ENCODE data around the gene CBX4. TPM values are rescaled to one million over a fixed set of nuclear protein-coding genes. Genes with fewer than 3 reads are reported as not detected.

The CBX4 gene
- total and polyA plus RNA-seq, 2 of the 13 experiments (the other 11 are each of a cell fraction or from before 2014, with no cell fraction given): 25.8 to 50.8 TPM

- TF ChIP-seq DRAP1 (CRISPR knock-in tag; IDR thresholded peaks at IDR 0.05): no peak; the same call in 1 of the 2 replicates
- TF ChIP-seq RFXANK (CRISPR knock-in tag; IDR thresholded peaks at IDR 0.05): 0 out of 2 replicates have a peak, but pooled peaks have one; percentile 30
- peak; percentile 56; the same call in 1 of the 2 replicates for TF ChIP-seq ZNF768 (CRISPR knock-in tag; IDR thresholded peaks at IDR 0.05)
- no peak for TF ChIP-seq MXD1 (CRISPR knock-in tag; IDR thresholded peaks at IDR 0.05)
- no peak for TF ChIP-seq ZNF138 (CRISPR knock-in tag; IDR thresholded peaks at IDR 0.05; ENCODE audit: low read depth)
- peak; percentile 91 for TF ChIP-seq SALL1 (CRISPR knock-in tag; IDR thresholded peaks at IDR 0.05)
- TF ChIP-seq KDM5A (IDR thresholded peaks at IDR 0.05; ENCODE audit: borderline replicate concordance, low read length): no peak
- TF ChIP-seq ZNF615 (CRISPR knock-in tag; IDR thresholded peaks at IDR 0.05; ENCODE audit: borderline replicate concordance): no peak
- TF ChIP-seq IRF9 (CRISPR knock-in tag; IDR thresholded peaks at IDR 0.05; ENCODE audit: borderline replicate concordance): peak; percentile 61; the same call in 1 of the 2 replicates
- no peak; the same call in 1 of the 2 replicates for TF ChIP-seq ZNF441 (CRISPR knock-in tag; IDR thresholded peaks at IDR 0.05; ENCODE audit: borderline replicate concordance)
- peak; percentile 59 for TF ChIP-seq ZNF205 (CRISPR knock-in tag; IDR thresholded peaks at IDR 0.05)
- 0 out of 2 replicates have a peak, but pooled peaks have one; percentile 53 for TF ChIP-seq DR1 (CRISPR knock-in tag; IDR thresholded peaks at IDR 0.05)
- TF ChIP-seq IKZF4 (CRISPR knock-in tag; IDR thresholded peaks at IDR 0.05; ENCODE audit: borderline replicate concordance, low read depth, not compliant biosample characterization): no peak
- peak; percentile 58; the same call in 1 of the 2 replicates for TF ChIP-seq ZNF691 (CRISPR knock-in tag; IDR thresholded peaks at IDR 0.05; ENCODE audit: borderline replicate concordance, low read depth)
- no peak for TF ChIP-seq JUND (CRISPR knock-in tag; IDR thresholded peaks at IDR 0.05)
- no peak for TF ChIP-seq SYNCRIP (IDR thresholded peaks at IDR 0.05; ENCODE audit: insufficient read depth, low read depth, low read length)
- no peak; the same call in 1 of the 2 replicates for TF ChIP-seq GLI4 (CRISPR knock-in tag; IDR thresholded peaks at IDR 0.05; ENCODE audit: borderline replicate concordance)
- peak; percentile 84; the same call in 1 of the 2 replicates for TF ChIP-seq ZNF710 (CRISPR knock-in tag; IDR thresholded peaks at IDR 0.05; ENCODE audit: borderline replicate concordance)
- no peak for TF ChIP-seq TEAD2 (CRISPR knock-in tag; IDR thresholded peaks at IDR 0.05)
- TF ChIP-seq RFXAP (CRISPR knock-in tag; IDR thresholded peaks at IDR 0.05; ENCODE audit: borderline replicate concordance): peak; percentile 64; the same call in 1 of the 2 replicates
- TF ChIP-seq MBNL3 (CRISPR knock-in tag; conservative IDR thresholded peaks at IDR 0.05): no peak
- no peak for TF ChIP-seq ZFP36 (IDR thresholded peaks at IDR 0.05; ENCODE audit: borderline replicate concordance, low read depth, low read length, partially characterized antibody)
These were observed 5.8 kb upstream of the CBX4 start (continued) for GRCh38 chr17:79844869-79845600.
